Activated T-helper 1 cell treated with anti-CD3 and anti-CD28 coated beads, Interleukin-2, amount 50 U/mL, for 16 hours (primary cell): Measurements from ENCODE around the gene PAPSS1.

Experiments used
- DNase-seq, 2 donors: peaks; one replicate each; pipeline ENCODE4 v3.0.0-alpha.2; 2020; ENCODE audit warnings: low read depth in 1 of 2, low spot score in 1 of 2

PAPSS1 gene

DNA sequence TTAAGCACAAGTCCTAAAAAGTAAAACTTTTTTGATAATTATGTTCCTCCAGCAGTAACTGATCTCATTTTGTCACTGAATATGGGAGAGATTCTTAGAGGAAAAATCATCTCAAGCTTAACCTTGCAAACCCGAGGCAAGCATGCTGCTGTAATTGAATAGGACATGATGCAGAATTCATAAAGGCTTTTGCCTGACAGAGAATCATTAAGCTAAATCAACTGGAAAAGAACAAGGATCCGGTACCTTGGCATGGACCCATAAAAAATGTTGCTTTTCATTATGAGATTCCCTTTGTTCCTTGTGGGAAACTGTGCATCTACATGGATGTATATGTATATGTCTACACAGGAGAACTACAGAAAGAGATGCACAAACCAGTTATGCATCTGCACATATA lies 149.1 kb downstream of the PAPSS1 start:
- no peak for DNase-seq

- DNase-seq, result no peak
Measured at GRCh38 chr4:107564326-107564725, 155.7 kb downstream of the PAPSS1 start.
